GM21367 (cell line): ENCODE measurements around the gene SLC51B.
"Not testable (repeated sequence)": the region's sequence is repeated elsewhere in the genome, so short reads cannot be mapped to it uniquely, and the experiment has no call there.

Experiments used
- ATAC-seq: cut with Tn5 transposase; IDR thresholded peaks from one replicate; pipeline ENCODE4 v1.9.1; 2021; ENCODE audit not compliant: unreplicated experiment

Gene SLC51B

GRCh38 chr15:65066001-65066634 lies 20.9 kb downstream of the SLC51B start:
- ATAC-seq: no peak

GRCh38 chr15:65066635-65067316 lies 21.6 kb downstream of the SLC51B start:
- no peak for ATAC-seq

- ATAC-seq: no peak
Measured at GRCh38 chr15:65067317-65067644, 22.1 kb downstream of the SLC51B start.

GRCh38 chr15:65067645-65068402 lies 22.6 kb downstream of the SLC51B start, which contains the start of gene RASL12:
RASL12 (minus strand) TSS chr15:65067991; CDS start chr15:65067835, 156 bp downstream.
- no peak for ATAC-seq

- ATAC-seq: no peak
Measured at GRCh38 chr15:65068403-65068788, 23.2 kb downstream of the SLC51B start.

- no peak for ATAC-seq
Measured at GRCh38 chr15:65069179-65069578, 24.0 kb downstream of the SLC51B start.

GRCh38 chr15:65069779-65070546 lies 24.8 kb downstream of the SLC51B start:
- no peak for ATAC-seq

GRCh38 chr15:65071381-65071811 lies 26.2 kb downstream of the SLC51B start:
- no peak for ATAC-seq

- ATAC-seq: no peak
Measured at GRCh38 chr15:65072027-65072426, 26.8 kb downstream of the SLC51B start.

GRCh38 chr15:65072617-65073016 lies 27.4 kb downstream of the SLC51B start:
- no peak for ATAC-seq

GRCh38 chr15:65074946-65075345 lies 29.8 kb downstream of the SLC51B start:
- ATAC-seq: not testable (repeated sequence)

- ATAC-seq: not testable (repeated sequence)
Measured at GRCh38 chr15:65075607-65076395, 30.6 kb downstream of the SLC51B start.

- ATAC-seq: no peak
Measured at GRCh38 chr15:65076486-65077290, 31.5 kb downstream of the SLC51B start, which contains the start of gene KBTBD13. KBTBD13 (plus strand) TSS chr15:65076746; CDS start chr15:65076816, 70 bp downstream.

- ATAC-seq: no peak
Measured at GRCh38 chr15:65077291-65077980, 32.2 kb downstream of the SLC51B start.

- ATAC-seq: no peak
Measured at GRCh38 chr15:65077981-65078352, 32.8 kb downstream of the SLC51B start.

- no peak for ATAC-seq
Measured at GRCh38 chr15:65079580-65079979, 34.4 kb downstream of the SLC51B start.

- no peak for ATAC-seq
Measured at GRCh38 chr15:65081270-65081669, 36.1 kb downstream of the SLC51B start.

- ATAC-seq: no peak
Measured at GRCh38 chr15:65081758-65082157, 36.6 kb downstream of the SLC51B start.
